SK-N-MC (cell line): Measurements from ENCODE around the gene TEX14.
A peak's percentile ranks its signal among the peaks of the same experiment; 100 is the strongest.
"Not testable (repeated sequence)": the region's sequence is repeated elsewhere in the genome, so short reads cannot be mapped to it uniquely, and the experiment has no call there.

Experiments used
- DNase-seq: peaks from one replicate; pipeline ENCODE4 v3.0.0-alpha.2; 2011; ENCODE audit warnings: low read depth, low spot score
- H3K27ac ChIP-seq: fragments of 200-600 bp; sonication (generic); 2 replicates; pipeline ENCODE4 v1.5.1; 2016; ENCODE audit warnings: mixed run types
- H3K36me3 ChIP-seq: fragments of 200-600 bp; sonication (generic); 2 replicates; pipeline ENCODE4 v1.6.1; 2017; ENCODE audit warnings: antibody characterized with exemption, low read length, mixed read lengths; ENCODE audit not compliant: insufficient read depth
- H3K4me3 ChIP-seq: fragments of 200-600 bp; sonication (generic); 2 replicates; pipeline ENCODE4 v1.5.1; 2016
- H3K9ac ChIP-seq: fragments of 200-600 bp; sonication (generic); 2 replicates; pipeline ENCODE4 v1.8.0; 2017; ENCODE audit warnings: mixed run types, mixed read lengths; ENCODE audit not compliant: insufficient read length
- H3K9me3 ChIP-seq: fragments of 200-600 bp; sonication (generic); 2 replicates; pipeline ENCODE4 v1.6.1; 2017; ENCODE audit warnings: low read depth, mild to moderate bottlenecking, antibody characterized with exemption, low read length, moderate library complexity, mixed read lengths
- EZH2 ChIP-seq: fragments of 200-600 bp; sonication (generic); IDR thresholded peaks from one replicate; pipeline ENCODE4 v1.6.1; 2017; ENCODE audit warnings: antibody characterized with exemption
- FOXP2 ChIP-seq: optimal IDR thresholded peaks from 2 replicates; pipeline ENCODE3; 2011; ENCODE audit warnings: mild to moderate bottlenecking, moderate library complexity; ENCODE audit not compliant: insufficient read depth; ENCODE audit errors: extremely low read length, control extremely low read depth
- POLR2AphosphoS5 ChIP-seq: IDR thresholded peaks from 2 replicates; pipeline ENCODE4 v1.6.1; 2012; ENCODE audit warnings: mild to moderate bottlenecking, low read depth, low read length, borderline replicate concordance

The TEX14 gene

DNA sequence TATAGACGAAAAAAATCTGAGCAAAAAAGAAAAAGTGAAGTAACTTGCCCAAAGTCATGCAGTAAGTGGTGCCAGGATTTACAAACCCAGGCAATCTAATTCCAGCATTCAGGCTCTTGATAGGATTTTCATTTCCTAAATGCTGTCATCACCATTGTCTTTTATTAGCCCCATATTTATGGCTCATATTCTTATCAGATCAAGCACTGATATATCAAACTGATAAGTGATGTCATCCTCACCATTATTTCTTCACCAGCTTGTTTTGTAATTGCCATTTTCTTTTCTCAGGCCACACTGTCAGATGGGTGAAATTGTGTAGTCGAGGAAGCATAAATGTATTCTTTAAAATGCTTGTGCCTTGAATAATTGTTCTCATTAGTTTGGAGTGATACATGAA lies 1.9 kb upstream of the TEX14 start:
- TF ChIP-seq FOXP2 = no peak
- no peak for TF ChIP-seq POLR2AphosphoS5
- no peak for TF ChIP-seq EZH2
- H3K9ac ChIP-seq = peak overlapping the region; percentile 87
- H3K27ac ChIP-seq = 0 out of 2 replicates have a peak overlapping the region, but pooled peaks have one; percentile 19
- no peaks in the 10 kb centered on the region for H3K9me3 ChIP-seq
- H3K36me3 ChIP-seq = peaks cover 15% of the 10 kb centered on the region
- no peak for DNase-seq
- peak overlapping the region; percentile 89 for H3K4me3 ChIP-seq

DNA sequence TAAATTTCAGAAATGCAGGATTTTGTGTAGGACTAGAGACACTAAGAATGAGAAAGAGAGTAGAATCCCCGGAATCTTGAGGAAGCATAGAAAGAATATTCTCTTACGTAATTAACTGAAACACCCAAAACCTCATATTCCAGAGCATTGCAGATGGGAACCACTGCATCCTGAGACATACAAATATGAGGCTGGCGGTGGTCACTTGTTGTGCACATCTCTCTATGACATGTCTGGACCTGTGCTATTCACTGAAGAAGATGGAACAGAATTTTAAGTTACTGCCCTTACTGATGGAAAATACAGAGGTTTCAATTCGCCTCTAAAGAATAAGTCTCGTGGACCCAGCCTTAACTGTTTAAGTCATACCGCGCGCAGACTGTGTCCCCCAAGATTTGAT lies 1.4 kb upstream of the TEX14 start:
- Histone ChIP-seq H3K4me3 (peak overlapping the region; percentile 89), H3K9me3 (no peaks in the 10 kb centered on the region), H3K27ac (peak overlapping the region; percentile 88), H3K36me3 (peaks cover 15% of the 10 kb centered on the region), H3K9ac (peak overlapping the region; percentile 87)
- DNase-seq = no peak
- no peak for TF ChIP-seq EZH2
- TF ChIP-seq POLR2AphosphoS5 = no peak
- no peak for TF ChIP-seq FOXP2

DNA sequence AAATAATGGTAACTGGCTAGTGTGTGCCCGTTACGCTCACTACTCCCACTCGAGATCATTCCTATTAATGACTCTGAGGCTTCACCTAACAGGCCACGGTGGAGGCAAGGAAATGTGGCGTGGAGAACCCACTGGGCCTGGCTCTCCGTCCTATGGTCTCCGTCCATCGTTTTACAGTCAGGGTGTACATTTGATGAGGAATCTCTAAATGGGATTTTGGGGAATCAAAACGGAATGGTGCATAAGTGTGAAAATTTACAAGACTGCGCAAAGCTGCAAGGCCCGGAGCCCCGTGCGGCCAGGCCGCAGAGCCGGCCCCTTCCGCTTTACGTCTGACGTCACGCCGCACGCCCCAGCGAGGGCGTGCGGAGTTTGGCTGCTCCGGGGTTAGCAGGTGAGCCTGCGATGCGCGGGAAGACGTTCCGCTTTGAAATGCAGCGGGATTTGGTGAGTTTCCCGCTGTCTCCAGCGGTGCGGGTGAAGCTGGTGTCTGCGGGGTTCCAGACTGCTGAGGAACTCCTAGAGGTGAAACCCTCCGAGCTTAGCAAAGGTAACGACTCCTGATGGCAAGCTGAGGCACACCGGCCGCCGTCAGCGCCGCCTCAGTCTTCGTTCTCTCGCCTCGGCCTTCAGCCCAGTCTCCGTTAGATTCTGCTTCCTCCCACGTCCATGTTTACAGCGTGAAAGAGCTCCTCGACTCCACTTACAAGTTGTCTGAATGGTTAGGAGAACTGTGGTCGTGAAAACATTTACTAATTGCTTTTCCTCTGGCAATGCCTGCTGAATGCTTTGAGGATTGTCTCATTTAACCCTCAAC lies 602 bp upstream of the TEX14 start, which contains the start of gene RAD51C:
Gene RAD51C, plus strand, starts transcription at position 364 of the 817 bp plus-strand sequence. Its CDS starts 42 bp downstream, at position 406.
- Histone ChIP-seq H3K4me3 (peak within 1 kb of the TSS; percentile 89), H3K9ac (peak within 1 kb of the TSS; percentile 87), H3K27ac (peak within 1 kb of the TSS; percentile 88), H3K9me3 (no peaks in the 10 kb centered on the region), H3K36me3 (peaks cover 15% of the 10 kb centered on the region)
- TF ChIP-seq EZH2 = no peak
- peak; percentile 96 for TF ChIP-seq POLR2AphosphoS5
- TF ChIP-seq FOXP2 = no peak
- no peak for DNase-seq

DNA sequence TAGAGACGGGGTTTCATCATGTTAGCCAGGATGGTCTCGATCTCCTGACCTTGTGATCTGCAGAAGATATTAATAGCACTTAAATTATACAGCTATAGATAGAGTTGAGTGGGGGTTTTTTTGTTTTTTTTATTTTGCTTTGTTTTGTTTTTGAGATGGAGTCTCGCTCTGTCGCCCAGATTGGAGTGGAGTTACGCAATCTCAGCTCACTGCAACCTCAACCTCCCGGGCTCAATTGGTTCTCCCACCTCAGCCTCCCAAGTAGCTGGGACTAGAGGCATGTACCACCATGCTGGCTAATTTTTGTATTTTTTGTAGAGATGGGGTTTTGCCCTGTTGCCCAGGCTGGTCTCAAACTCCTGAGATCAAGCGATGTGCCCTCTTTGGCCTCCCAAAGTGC lies 1.8 kb downstream of the TEX14 start:
- not testable (repeated sequence) for H3K27ac ChIP-seq, DNase-seq, H3K9ac ChIP-seq, H3K9me3 ChIP-seq, H3K36me3 ChIP-seq, H3K4me3 ChIP-seq

DNA sequence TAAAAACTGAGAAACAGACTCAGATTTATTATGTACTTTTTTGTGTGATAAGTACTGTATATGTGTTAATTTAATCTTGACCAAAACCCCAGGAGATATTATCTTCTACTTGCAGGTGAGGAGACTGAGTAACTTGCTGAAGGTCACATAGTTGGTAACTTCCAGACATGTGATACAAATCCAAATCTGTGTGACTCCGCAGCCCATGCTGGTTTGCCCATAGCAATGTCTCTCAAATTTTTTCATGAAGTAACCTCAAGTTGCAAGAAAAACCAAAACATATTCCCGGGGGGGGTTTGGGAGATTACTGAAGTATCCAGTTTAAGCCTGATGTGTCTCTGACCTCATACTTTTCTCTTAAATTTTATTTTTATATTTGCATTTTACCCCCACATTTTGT lies 3.3 kb downstream of the TEX14 start:
- Histone ChIP-seq H3K4me3 (no peak overlapping the region), H3K9me3 (no peaks in the 10 kb centered on the region), H3K9ac (peak overlapping the region; percentile 26), H3K36me3 (no peaks in the 10 kb centered on the region), H3K27ac (peak overlapping the region; percentile 70)
- DNase-seq = no peak
- no peak for TF ChIP-seq POLR2AphosphoS5
- TF ChIP-seq EZH2 = no peak
- no peak for TF ChIP-seq FOXP2

DNA sequence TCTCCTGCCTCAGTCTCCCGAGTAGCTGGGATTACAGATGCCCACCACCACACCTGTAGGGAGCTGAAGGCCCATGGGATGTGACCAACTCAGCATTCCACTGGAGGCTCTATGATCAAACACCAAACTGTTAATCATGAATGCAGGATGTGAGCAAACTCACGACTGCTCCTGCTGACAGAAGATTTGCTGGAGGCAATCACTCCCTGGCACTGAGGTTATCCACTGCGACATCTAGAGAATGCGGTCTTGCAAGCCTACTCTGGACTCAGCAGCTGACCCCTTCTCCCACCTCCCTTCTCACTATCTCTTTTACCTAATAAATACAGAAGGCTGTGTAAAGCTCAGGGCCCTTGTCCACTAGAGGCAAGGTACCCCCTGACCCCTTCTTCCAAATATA lies 4.9 kb downstream of the TEX14 start:
- no peak overlapping the region for H3K27ac ChIP-seq
- TF ChIP-seq FOXP2 = no peak
- TF ChIP-seq POLR2AphosphoS5 = no peak
- TF ChIP-seq EZH2 = no peak
- no peak for DNase-seq
- no peaks in the 10 kb centered on the region for H3K9me3 ChIP-seq
- no peaks in the 10 kb centered on the region for H3K36me3 ChIP-seq
- H3K9ac ChIP-seq = no peak overlapping the region
- no peak overlapping the region for H3K4me3 ChIP-seq

DNA sequence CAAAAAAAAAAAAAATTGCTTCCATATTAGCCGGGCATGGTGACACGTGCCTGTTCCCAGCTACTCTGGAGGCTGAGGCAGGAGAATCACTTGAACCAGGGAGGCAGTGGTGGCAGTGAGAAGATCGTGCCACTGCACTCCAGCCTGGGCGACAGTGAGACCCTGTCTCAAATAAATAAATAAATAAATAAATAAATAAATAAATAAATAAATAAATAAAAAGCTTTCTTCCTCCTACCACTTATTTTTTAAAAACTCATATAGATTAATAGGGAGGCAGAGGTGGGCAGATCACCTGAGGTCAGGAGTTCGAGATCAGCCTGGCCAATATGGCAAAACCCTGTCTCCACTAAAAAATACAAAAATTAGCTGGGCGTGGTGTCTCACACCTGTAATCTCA lies 7.4 kb downstream of the TEX14 start:
- not testable (repeated sequence) for H3K4me3 ChIP-seq, H3K9ac ChIP-seq, H3K36me3 ChIP-seq, H3K27ac ChIP-seq, DNase-seq, H3K9me3 ChIP-seq

DNA sequence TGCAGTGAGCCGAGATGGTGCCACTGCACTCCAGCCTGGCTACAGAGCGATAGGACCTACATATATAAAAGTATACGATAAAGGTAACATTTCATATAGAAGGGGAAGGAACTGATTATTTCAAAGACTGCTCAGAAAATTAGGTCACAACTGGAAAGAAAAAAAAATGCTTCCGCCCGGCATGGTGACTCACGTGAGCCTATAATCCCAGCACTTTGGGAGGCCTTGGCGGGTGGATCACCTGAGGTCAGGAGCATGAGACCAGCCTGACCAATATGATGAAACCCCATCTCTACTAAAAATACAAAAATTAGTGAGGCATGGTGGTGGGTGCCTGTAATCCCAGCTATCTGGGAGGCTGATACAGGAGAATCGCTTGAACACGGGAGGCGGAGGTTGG lies 7.8 kb downstream of the TEX14 start:
- Histone ChIP-seq H3K36me3 (no peaks in the 10 kb centered on the region), H3K9ac (no peak overlapping the region), H3K9me3 (no peaks in the 10 kb centered on the region), H3K27ac (no peak overlapping the region), H3K4me3 (no peak overlapping the region)
- TF ChIP-seq EZH2 (no peak), FOXP2 (no peak), POLR2AphosphoS5 (no peak)
- no peak for DNase-seq

DNA sequence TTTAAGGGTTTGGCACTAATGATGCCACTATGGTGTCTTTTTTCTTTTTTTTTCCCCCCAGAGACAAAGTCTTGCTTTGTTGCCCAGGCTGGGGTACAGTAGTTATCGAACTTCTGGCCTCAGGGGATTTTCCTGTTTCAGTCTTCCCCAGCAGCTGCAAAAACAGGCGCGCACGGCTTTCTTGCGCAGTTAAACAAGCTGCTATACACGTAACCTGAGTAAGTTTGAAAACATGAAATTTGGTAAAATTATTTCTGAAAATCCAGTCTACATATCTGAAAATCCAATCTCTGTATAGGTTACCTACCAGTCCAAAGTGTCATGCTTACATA lies 11.8 kb downstream of the TEX14 start:
- Histone ChIP-seq H3K36me3 (no peaks in the 10 kb centered on the region), H3K9me3 (no peaks in the 10 kb centered on the region), H3K4me3 (no peak overlapping the region), H3K27ac (0 out of 2 replicates have a peak overlapping the region, but pooled peaks have one; percentile 6), H3K9ac (no peak overlapping the region)
- TF ChIP-seq EZH2 = no peak
- no peak for TF ChIP-seq POLR2AphosphoS5
- TF ChIP-seq FOXP2 = no peak
- no peak for DNase-seq
